Smooth muscle cell (in vitro differentiated cells): ENCODE results near the gene SCN11A. TPM values are rescaled to one million over a fixed set of nuclear protein-coding genes. Genes with fewer than 3 reads are reported as not detected.

Experiments used
- DNase-seq: peaks from one replicate; lab custom pipeline; 2025; ENCODE audit not compliant: unreplicated experiment; lab: John Stamatoyannopoulos, UW
- H2AFZ ChIP-seq: fragments of 200-600 bp; sonication (generic); 2 replicates; pipeline ENCODE4 v1.6.0; 2016; ENCODE audit warnings: antibody characterized with exemption, low read depth, mild to moderate bottlenecking
- H3F3A ChIP-seq: fragments of 200-600 bp; sonication (generic); 2 replicates; pipeline ENCODE4 v1.6.0; 2017; ENCODE audit warnings: antibody characterized with exemption, low read depth
- H3K27ac ChIP-seq: fragments of 200-600 bp; sonication (generic); 2 replicates; pipeline ENCODE4 v1.5.1; 2016; ENCODE audit warnings: low read depth, mild to moderate bottlenecking
- H3K27me3 ChIP-seq: fragments of 200-600 bp; sonication (generic); 2 replicates; pipeline ENCODE4 v1.6.1; 2016; ENCODE audit warnings: low read depth, mild to moderate bottlenecking
- H3K36me3 ChIP-seq: fragments of 200-600 bp; sonication (generic); 2 replicates; pipeline ENCODE4 v1.5.1; 2016; ENCODE audit warnings: low read depth
- H3K4me1 ChIP-seq: fragments of 200-600 bp; sonication (generic); 2 replicates; pipeline ENCODE4 v1.5.1; 2016; ENCODE audit warnings: low read depth
- H3K4me2 ChIP-seq: fragments of 200-600 bp; sonication (generic); 2 replicates; pipeline ENCODE4 v1.6.0; 2016; ENCODE audit warnings: mild to moderate bottlenecking
- H3K4me3 ChIP-seq: fragments of 200-600 bp; sonication (generic); 2 replicates; pipeline ENCODE4 v1.5.1; 2016; ENCODE audit warnings: mild to moderate bottlenecking
- H3K79me2 ChIP-seq: fragments of 200-600 bp; sonication (generic); 2 replicates; pipeline ENCODE4 v1.6.0; 2016; ENCODE audit warnings: low read depth, mild to moderate bottlenecking
- H3K9ac ChIP-seq: fragments of 200-600 bp; sonication (generic); 2 replicates; pipeline ENCODE4 v1.6.0; 2016; ENCODE audit warnings: low read depth
- H3K9me3 ChIP-seq: fragments of 200-600 bp; sonication (generic); replicated peaks from 2 replicates; pipeline ENCODE4 v1.5.1; 2016; ENCODE audit warnings: low read depth
- H4K20me1 ChIP-seq: fragments of 200-600 bp; sonication (generic); 2 replicates; pipeline ENCODE4 v1.6.0; 2016; ENCODE audit warnings: low read depth
- WGBS: methylation state at CpG from one replicate; pipeline ENCODE4 v1.1.7; 2016; ENCODE audit warnings: low lambda C conversion rate; 5-methylcytosine and 5-hydroxymethylcytosine counted together
- polyA plus RNA-seq: library from polyadenylated mRNA; unstranded; fragments of >200 nt; fragmentation: Nextera tagmentation; extraction: Ambion mirVana; gene quantifications from 2 replicates; pipeline ENCODE4 v1.2.1, GENCODE V29; 2016
- total RNA-seq: library from RNA; depleted of rRNA; stranded (reverse); fragments of >200 nt; gene quantifications from 2 replicates; pipeline ENCODE4 v1.2.3, GENCODE V29; 2014
- TF ChIP-seq, protein P1 (sequence below): fragments of 200-600 bp; sonication (generic); IDR thresholded peaks from 2 replicates; pipeline ENCODE4 v1.5.1; 2017; ENCODE audit warnings: borderline replicate concordance, mild to moderate bottlenecking, antibody characterized with exemption; ENCODE audit not compliant: insufficient read depth, poor library complexity, severe bottlenecking

The SCN11A gene
- total and polyA plus RNA-seq, 2 experiments from 2014 or later = 0.04 TPM; not detected in 1

DNA sequence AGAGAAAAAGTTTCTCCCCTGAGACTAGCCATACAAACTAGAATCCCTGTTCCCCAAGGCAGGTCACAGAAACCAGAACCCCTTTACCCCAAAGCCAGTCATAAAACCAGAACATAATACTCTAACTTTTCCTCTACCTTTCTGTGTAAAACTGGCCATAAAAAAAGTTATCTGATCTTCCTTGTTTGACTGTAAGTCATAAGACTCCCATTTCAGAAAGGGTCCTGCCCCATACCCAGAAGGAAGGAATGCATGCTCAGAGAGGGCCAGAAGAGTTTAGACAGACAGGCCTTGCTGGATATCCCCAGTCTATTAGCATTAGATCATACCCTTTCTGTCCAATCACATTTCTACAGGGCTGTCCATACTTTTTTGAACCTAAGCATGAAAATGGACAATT, 27.2 kb downstream of the SCN11A start:
- DNase-seq = no peak
- Histone ChIP-seq H3K4me2 (no peak overlapping the region), H2AFZ (no peak overlapping the region), H3K36me3 (no peaks in the 10 kb centered on the region), H3K9ac (no peak overlapping the region), H3K79me2 (no peaks in the 10 kb centered on the region), H3F3A (no peaks in the 10 kb centered on the region), H3K4me1 (no peaks in the 10 kb centered on the region), H3K9me3 (no peaks in the 10 kb centered on the region), H4K20me1 (no peaks in the 10 kb centered on the region), H3K27me3 (peaks cover 3% of the 10 kb centered on the region), H3K27ac (no peak overlapping the region), H3K4me3 (no peak overlapping the region)
- TF ChIP-seq, protein P1, sequence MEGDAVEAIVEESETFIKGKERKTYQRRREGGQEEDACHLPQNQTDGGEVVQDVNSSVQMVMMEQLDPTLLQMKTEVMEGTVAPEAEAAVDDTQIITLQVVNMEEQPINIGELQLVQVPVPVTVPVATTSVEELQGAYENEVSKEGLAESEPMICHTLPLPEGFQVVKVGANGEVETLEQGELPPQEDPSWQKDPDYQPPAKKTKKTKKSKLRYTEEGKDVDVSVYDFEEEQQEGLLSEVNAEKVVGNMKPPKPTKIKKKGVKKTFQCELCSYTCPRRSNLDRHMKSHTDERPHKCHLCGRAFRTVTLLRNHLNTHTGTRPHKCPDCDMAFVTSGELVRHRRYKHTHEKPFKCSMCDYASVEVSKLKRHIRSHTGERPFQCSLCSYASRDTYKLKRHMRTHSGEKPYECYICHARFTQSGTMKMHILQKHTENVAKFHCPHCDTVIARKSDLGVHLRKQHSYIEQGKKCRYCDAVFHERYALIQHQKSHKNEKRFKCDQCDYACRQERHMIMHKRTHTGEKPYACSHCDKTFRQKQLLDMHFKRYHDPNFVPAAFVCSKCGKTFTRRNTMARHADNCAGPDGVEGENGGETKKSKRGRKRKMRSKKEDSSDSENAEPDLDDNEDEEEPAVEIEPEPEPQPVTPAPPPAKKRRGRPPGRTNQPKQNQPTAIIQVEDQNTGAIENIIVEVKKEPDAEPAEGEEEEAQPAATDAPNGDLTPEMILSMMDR = no peak

DNA sequence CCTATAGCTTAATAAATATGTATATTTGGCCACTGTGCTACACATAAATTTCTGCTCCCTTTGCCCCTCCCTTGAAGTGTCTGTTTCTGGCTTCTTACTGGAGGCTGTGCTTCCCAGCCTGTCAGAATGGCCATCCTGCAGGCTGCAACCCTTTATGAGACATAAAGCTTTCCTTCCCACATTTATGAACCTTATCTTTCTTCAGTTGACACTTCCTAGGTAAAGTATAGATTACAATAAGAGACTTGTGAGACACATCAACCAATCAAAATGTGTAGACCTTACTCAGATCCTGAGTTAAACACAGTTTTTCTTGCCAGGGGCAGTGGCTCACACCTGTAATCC, 29.5 kb downstream of the SCN11A start:
- H4K20me1 ChIP-seq = no peaks in the 10 kb centered on the region
- no peaks in the 10 kb centered on the region for H3F3A ChIP-seq
- no peaks in the 10 kb centered on the region for H3K36me3 ChIP-seq
- no peak overlapping the region for H2AFZ ChIP-seq
- H3K9me3 ChIP-seq = no peaks in the 10 kb centered on the region
- TF ChIP-seq, protein P1 = no peak
- H3K4me3 ChIP-seq = no peak overlapping the region
- H3K9ac ChIP-seq = no peak overlapping the region
- DNase-seq = no peak
- no peak overlapping the region for H3K4me2 ChIP-seq
- H3K27me3 ChIP-seq = no peaks in the 10 kb centered on the region
- H3K27ac ChIP-seq = no peak overlapping the region
- H3K4me1 ChIP-seq = no peaks in the 10 kb centered on the region
- no peaks in the 10 kb centered on the region for H3K79me2 ChIP-seq

GRCh38 chr3:39021465-39022285, 30.1 kb downstream of the SCN11A start:
- H3K36me3 ChIP-seq = no peaks in the 10 kb centered on the region
- H3K79me2 ChIP-seq = no peaks in the 10 kb centered on the region
- no peak overlapping the region for H2AFZ ChIP-seq
- no peaks in the 10 kb centered on the region for H3K4me1 ChIP-seq
- 88% methylated on average over 4 of the region's 4 CpGs for WGBS
- H3K9me3 ChIP-seq = no peaks in the 10 kb centered on the region
- no peak for DNase-seq
- H3K4me3 ChIP-seq = no peak overlapping the region
- H3F3A ChIP-seq = no peaks in the 10 kb centered on the region
- no peak overlapping the region for H3K27ac ChIP-seq
- no peaks in the 10 kb centered on the region for H4K20me1 ChIP-seq
- TF ChIP-seq, protein P1 = no peak
- no peak overlapping the region for H3K4me2 ChIP-seq
- no peaks in the 10 kb centered on the region for H3K27me3 ChIP-seq
- no peak overlapping the region for H3K9ac ChIP-seq

DNA sequence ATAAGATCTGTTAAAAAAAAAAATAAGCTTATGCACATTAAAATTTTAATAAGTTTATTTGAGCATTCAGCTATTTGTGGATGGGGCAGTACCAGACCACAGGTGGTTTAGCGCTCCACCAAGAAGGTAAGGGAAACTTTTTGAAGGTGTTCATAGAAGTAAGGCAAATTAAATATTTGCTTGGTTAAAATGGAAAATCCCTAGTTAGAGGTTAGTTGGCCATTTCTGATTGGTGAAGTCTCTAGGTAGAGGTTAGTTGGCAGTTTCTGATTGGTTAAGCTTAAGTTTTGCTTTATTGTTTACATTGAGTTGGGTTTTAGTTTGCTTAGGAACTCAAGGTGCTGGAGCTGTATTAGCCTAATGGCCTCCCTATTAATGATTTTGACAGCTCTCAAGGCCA, 30.7 kb downstream of the SCN11A start:
- no peaks in the 10 kb centered on the region for H4K20me1 ChIP-seq
- H3K4me1 ChIP-seq = no peaks in the 10 kb centered on the region
- 95% methylated on average over 1 of the region's 1 CpG for WGBS
- no peak overlapping the region for H2AFZ ChIP-seq
- TF ChIP-seq, protein P1 = no peak
- no peak overlapping the region for H3K27ac ChIP-seq
- H3K36me3 ChIP-seq = no peaks in the 10 kb centered on the region
- no peak overlapping the region for H3K4me2 ChIP-seq
- no peaks in the 10 kb centered on the region for H3K27me3 ChIP-seq
- no peak overlapping the region for H3K4me3 ChIP-seq
- H3F3A ChIP-seq = no peaks in the 10 kb centered on the region
- H3K9me3 ChIP-seq = no peaks in the 10 kb centered on the region
- no peak overlapping the region for H3K9ac ChIP-seq
- H3K79me2 ChIP-seq = no peaks in the 10 kb centered on the region
- DNase-seq = no peak
